ENCODE results near the gene CENPN. TPM values are rescaled to one million over a fixed set of nuclear protein-coding genes. Genes with fewer than 3 reads are reported as not detected.

The CENPN gene
- total and polyA plus RNA-seq, 4 donors, result 3.8 to 9.5 (median 5.9) TPM

DNA sequence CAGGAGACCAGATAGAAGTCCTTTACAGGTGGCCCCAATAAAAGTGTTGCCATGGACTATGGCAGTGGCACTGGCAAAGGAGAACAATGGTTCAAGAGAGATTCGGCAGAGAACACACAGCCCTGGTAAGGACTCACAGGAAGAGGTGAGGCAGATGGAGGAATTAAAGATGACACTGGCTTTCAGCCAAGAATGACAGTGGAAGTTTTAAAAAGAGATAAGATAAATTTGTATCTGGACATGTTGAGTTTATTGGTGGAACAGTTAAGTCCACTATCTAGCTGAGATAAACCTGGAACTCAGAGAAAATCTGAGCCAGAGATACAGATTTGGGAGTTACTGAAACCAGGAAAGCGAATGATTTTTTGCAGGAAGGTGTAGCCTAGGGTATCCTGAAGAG lies 20.5 kb upstream of the CENPN start:
- Histone ChIP-seq H3K27ac (ENCODE audit: low read depth in 1 of 2, low read length in 1 of 2) (no peak overlapping the region), H3K4me3 (no peak overlapping the region), H3K36me3 (ENCODE audit: control insufficient read depth in 4 of 4, insufficient read depth in 4 of 4, low read length in 4 of 4) (peaks cover 0 to 8% (median under 1%) of the 10 kb centered on the region in 4 donors), H3K9me3 (ENCODE audit: control insufficient read depth in 4 of 4, insufficient read depth in 3 of 4, low read length in 3 of 4) (no peaks in the 10 kb centered on the region), H3K9ac (ENCODE audit: insufficient read depth in 1 of 2, low read length in 2 of 2) (no peak overlapping the region), H3K4me1 (ENCODE audit: control insufficient read depth in 5 of 5, insufficient read depth in 5 of 5, low read length in 5 of 5) (peaks cover 0 to 10% (median 0%) of the 10 kb centered on the region in 5 donors), H3K27me3 (ENCODE audit: control insufficient read depth in 3 of 3, insufficient read depth in 3 of 3, low read length in 2 of 3) (no peaks in the 10 kb centered on the region)
- TF ChIP-seq CTCF (IDR thresholded peaks at IDR 0.05; ENCODE audit: control extremely low read depth, extremely low read depth), result no peak
- no peak for ATAC-seq (ENCODE audit: insufficient read depth, low FRiP score)
- 69 to 75% methylated on average over 2 of the region's 2 CpGs for WGBS, 2 donors
- DNase-seq, result no peak

GRCh38 chr16:80988756-80989155 lies 18.3 kb upstream of the CENPN start:
- TF ChIP-seq CTCF (IDR thresholded peaks at IDR 0.05; ENCODE audit: control extremely low read depth, extremely low read depth), result no peak
- no peak overlapping the region for H3K27ac ChIP-seq (ENCODE audit: low read depth in 1 of 2, low read length in 1 of 2)
- 75 to 76% methylated on average over 7 of the region's 7 CpGs for WGBS, 2 donors
- DNase-seq, result no peak
- H3K4me3 ChIP-seq, result no peak overlapping the region
- peaks cover 0 to 9% (median under 1%) of the 10 kb centered on the region in 4 donors for H3K36me3 ChIP-seq (ENCODE audit: control insufficient read depth in 4 of 4, insufficient read depth in 4 of 4, low read length in 4 of 4)
- no peaks in the 10 kb centered on the region for H3K9me3 ChIP-seq (ENCODE audit: control insufficient read depth in 4 of 4, insufficient read depth in 3 of 4, low read length in 3 of 4)
- H3K4me1 ChIP-seq (ENCODE audit: control insufficient read depth in 5 of 5, insufficient read depth in 5 of 5, low read length in 5 of 5), result peaks cover 0 to 10% (median 0%) of the 10 kb centered on the region in 5 donors
- no peak overlapping the region for H3K9ac ChIP-seq (ENCODE audit: insufficient read depth in 1 of 2, low read length in 2 of 2)
- ATAC-seq (ENCODE audit: insufficient read depth, low FRiP score), result no peak
- H3K27me3 ChIP-seq (ENCODE audit: control insufficient read depth in 3 of 3, insufficient read depth in 3 of 3, low read length in 2 of 3), result no peaks in the 10 kb centered on the region

DNA sequence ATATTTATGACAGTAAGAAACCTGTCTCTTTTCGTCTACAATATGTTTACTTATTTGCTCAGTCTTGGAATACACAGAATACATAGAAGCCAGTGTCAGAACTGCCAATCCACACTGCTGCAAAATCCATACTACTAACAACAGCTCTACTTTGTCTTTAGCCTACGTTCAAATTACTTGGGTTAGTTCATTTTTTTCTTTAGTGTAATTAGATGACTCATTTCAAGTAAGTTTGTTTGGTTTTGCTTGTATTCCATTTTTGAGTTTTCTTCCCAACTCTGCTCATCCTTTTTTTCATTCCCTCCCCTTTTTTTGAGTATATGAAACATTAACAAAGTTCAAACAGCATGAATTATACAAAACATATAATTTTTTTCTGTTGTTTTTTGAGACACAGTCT lies 17.2 kb upstream of the CENPN start:
- H3K4me1 ChIP-seq (ENCODE audit: control insufficient read depth in 5 of 5, insufficient read depth in 5 of 5, low read length in 5 of 5), result peaks cover 0 to 12% (median 0%) of the 10 kb centered on the region in 5 donors
- 44 to 45% methylated on average over 2 of the region's 2 CpGs for WGBS, 2 donors

More for the DNA sequence above, 17.2 kb upstream of the CENPN start:
- DNase-seq (no peak), ATAC-seq (ENCODE audit: insufficient read depth, low FRiP score) (no peak)
- H3K4me3 ChIP-seq, result no peak overlapping the region
- no peaks in the 10 kb centered on the region for H3K27me3 ChIP-seq (ENCODE audit: control insufficient read depth in 3 of 3, insufficient read depth in 3 of 3, low read length in 2 of 3)
- no peaks in the 10 kb centered on the region for H3K9me3 ChIP-seq (ENCODE audit: control insufficient read depth in 4 of 4, insufficient read depth in 3 of 4, low read length in 3 of 4)
- H3K9ac ChIP-seq (ENCODE audit: insufficient read depth in 1 of 2, low read length in 2 of 2), result no peak overlapping the region
- peaks cover 0 to 9% (median under 1%) of the 10 kb centered on the region in 4 donors for H3K36me3 ChIP-seq (ENCODE audit: control insufficient read depth in 4 of 4, insufficient read depth in 4 of 4, low read length in 4 of 4)
- TF ChIP-seq CTCF (IDR thresholded peaks at IDR 0.05; ENCODE audit: control extremely low read depth, extremely low read depth), result no peak
- no peak overlapping the region for H3K27ac ChIP-seq (ENCODE audit: low read depth in 1 of 2, low read length in 1 of 2)

All from lung (tissue), 12 donors.